Stimulated activated CD4-positive, alpha-beta T cell treated with anti-CD3 and anti-CD28 coated beads, Interleukin-4, amount 100 ng/mL, for 48 hours (primary cell): ENCODE results near the gene MRPL4.

Experiments
- DNase-seq, 2 donors: peaks; one replicate each; pipeline ENCODE4 v3.0.0-alpha.2; 2020; ENCODE audit warnings: low read depth in 2 of 2

The MRPL4 gene

GRCh38 chr19:10289167-10289835 is 37.3 kb downstream of the MRPL4 start:
- peak in 1 of 2 donors; percentile 66 for DNase-seq

- DNase-seq: peak in 1 of 2 donors; percentile 25
Measured at GRCh38 chr19:10289836-10290356, 37.9 kb downstream of the MRPL4 start, which contains the start of gene ICAM5. Gene ICAM5 (plus strand): TSS chr19:10289952. CDS start chr19:10290044, 92 bp downstream.

GRCh38 chr19:10290357-10290875 is 38.4 kb downstream of the MRPL4 start:
- no peak for DNase-seq

- peak in 1 of 2 donors; percentile 52 for DNase-seq
Measured at GRCh38 chr19:10290876-10291553, 39.0 kb downstream of the MRPL4 start.

GRCh38 chr19:10291554-10292205 is 39.7 kb downstream of the MRPL4 start:
- DNase-seq: no peak

- peak; percentile 67 to 86 for DNase-seq
Measured at GRCh38 chr19:10292206-10292788, 40.3 kb downstream of the MRPL4 start.

GRCh38 chr19:10292789-10293636 is 41.0 kb downstream of the MRPL4 start:
- DNase-seq: no peak

- DNase-seq: no peak
Measured at GRCh38 chr19:10293637-10294367, 41.8 kb downstream of the MRPL4 start.

- no peak for DNase-seq
Measured at GRCh38 chr19:10294368-10294697, 42.3 kb downstream of the MRPL4 start.

- peak in 1 of 2 donors; percentile 47 for DNase-seq
Measured at GRCh38 chr19:10295305-10295846, 43.4 kb downstream of the MRPL4 start.

- DNase-seq: no peak
Measured at GRCh38 chr19:10295847-10296591, 44.0 kb downstream of the MRPL4 start.

- DNase-seq: no peak
Measured at GRCh38 chr19:10299545-10300458, 47.8 kb downstream of the MRPL4 start.

GRCh38 chr19:10305139-10305806 is 53.3 kb downstream of the MRPL4 start:
- DNase-seq: no peak

- no peak for DNase-seq
Measured at GRCh38 chr19:10306327-10306726, 54.3 kb downstream of the MRPL4 start.

GRCh38 chr19:10309423-10309822 is 57.4 kb downstream of the MRPL4 start, which contains the start of gene ZGLP1:
Gene ZGLP1 (minus strand): TSS chr19:10309815.
- no peak for DNase-seq
